ENCODE measurements around the gene OVCH1.

GRCh38 chr12:29431513-29431912, 66.0 kb downstream of the OVCH1 start:
- TF ChIP-seq CTCF (IDR thresholded peaks at IDR 0.05; ENCODE audit: low read depth, low read length) (no peak), POLR2A (IDR thresholded peaks at IDR 0.05; ENCODE audit: extremely low read depth, insufficient read length) (no peak), MAX (IDR thresholded peaks at IDR 0.05; ENCODE audit: low read depth, low read length) (no peak), MYC (IDR thresholded peaks at IDR 0.05; ENCODE audit: low read depth, low read length) (no peak)

All from NB4 (cell line).